ENCODE data around the gene TBC1D21. TPM values are rescaled to one million over a fixed set of nuclear protein-coding genes. Genes with fewer than 3 reads are reported as not detected.

TBC1D21 gene
- total RNA-seq, 1 donor from 2014 or later = not detected

DNA sequence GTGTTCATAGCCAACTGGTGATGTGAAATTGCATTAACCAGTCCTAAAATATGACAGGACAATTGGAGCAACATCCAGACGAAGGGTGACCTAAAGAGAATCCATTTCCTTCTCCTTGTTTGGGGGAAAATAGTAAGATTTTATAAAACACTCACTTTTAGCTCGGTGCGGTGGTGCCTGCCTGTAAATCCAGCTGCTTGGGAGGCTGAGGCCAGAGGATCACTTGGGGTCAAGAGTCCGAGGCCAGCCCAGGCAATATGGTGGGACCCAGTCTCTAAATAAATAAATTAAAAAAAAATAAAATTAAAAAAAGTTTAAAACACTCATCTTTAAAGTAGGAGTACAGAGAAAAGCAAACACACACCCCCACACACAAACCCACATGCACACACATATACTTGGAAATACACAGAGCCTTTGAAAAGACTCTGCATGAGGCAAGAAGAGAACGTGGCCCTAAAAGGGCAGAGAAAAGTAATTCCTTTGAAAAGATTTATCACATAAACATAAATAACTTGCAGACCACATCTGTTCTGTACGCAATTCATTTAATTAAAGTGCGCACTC, 38.7 kb downstream of the TBC1D21 start:
- H4K20me1 ChIP-seq (ENCODE audit: low read depth) = no peaks in the 10 kb centered on the region
- no peaks in the 10 kb centered on the region for H3K27me3 ChIP-seq
- H2AFZ ChIP-seq (replicated peaks) = no peak overlapping the region
- H3K4me3 ChIP-seq = no peak overlapping the region
- DNase-seq (ENCODE audit: low spot score) = no peak
- no peaks in the 10 kb centered on the region for H3K4me1 ChIP-seq
- H3K27ac ChIP-seq = no peak overlapping the region
- H3K9me3 Mint-ChIP-seq = peaks cover 6% of the 10 kb centered on the region
- no peaks in the 10 kb centered on the region for H3K36me3 ChIP-seq
- peaks cover 3% of the 10 kb centered on the region for H3F3A ChIP-seq (ENCODE audit: low read depth)
- peaks cover 8% of the 10 kb centered on the region for H3K27me3 Mint-ChIP-seq (ENCODE audit: insufficient read depth, low read depth)
- H3K27ac Mint-ChIP-seq = no peak overlapping the region
- H3K4me3 Mint-ChIP-seq = no peak overlapping the region
- TF ChIP-seq EZH2phosphoT487 (IDR thresholded peaks at IDR 0.05) = no peak
- no peak for TF ChIP-seq EZH2 (IDR thresholded peaks at IDR 0.05)
- TF ChIP-seq, protein P1, sequence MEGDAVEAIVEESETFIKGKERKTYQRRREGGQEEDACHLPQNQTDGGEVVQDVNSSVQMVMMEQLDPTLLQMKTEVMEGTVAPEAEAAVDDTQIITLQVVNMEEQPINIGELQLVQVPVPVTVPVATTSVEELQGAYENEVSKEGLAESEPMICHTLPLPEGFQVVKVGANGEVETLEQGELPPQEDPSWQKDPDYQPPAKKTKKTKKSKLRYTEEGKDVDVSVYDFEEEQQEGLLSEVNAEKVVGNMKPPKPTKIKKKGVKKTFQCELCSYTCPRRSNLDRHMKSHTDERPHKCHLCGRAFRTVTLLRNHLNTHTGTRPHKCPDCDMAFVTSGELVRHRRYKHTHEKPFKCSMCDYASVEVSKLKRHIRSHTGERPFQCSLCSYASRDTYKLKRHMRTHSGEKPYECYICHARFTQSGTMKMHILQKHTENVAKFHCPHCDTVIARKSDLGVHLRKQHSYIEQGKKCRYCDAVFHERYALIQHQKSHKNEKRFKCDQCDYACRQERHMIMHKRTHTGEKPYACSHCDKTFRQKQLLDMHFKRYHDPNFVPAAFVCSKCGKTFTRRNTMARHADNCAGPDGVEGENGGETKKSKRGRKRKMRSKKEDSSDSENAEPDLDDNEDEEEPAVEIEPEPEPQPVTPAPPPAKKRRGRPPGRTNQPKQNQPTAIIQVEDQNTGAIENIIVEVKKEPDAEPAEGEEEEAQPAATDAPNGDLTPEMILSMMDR (IDR thresholded peaks at IDR 0.05) = no peak
- H3K36me3 Mint-ChIP-seq = no peaks in the 10 kb centered on the region
- no peak overlapping the region for H3K9ac ChIP-seq
- no peak overlapping the region for H3K4me2 ChIP-seq
- no peaks in the 10 kb centered on the region for H3K9me3 ChIP-seq (ENCODE audit: low read depth)
- no peaks in the 10 kb centered on the region for H3K79me2 ChIP-seq (ENCODE audit: low read depth)
- H3K4me1 Mint-ChIP-seq = peaks cover 23% of the 10 kb centered on the region

- H3K9me3 ChIP-seq (ENCODE audit: low read depth) = peaks cover 9% of the 10 kb centered on the region
- Mint-ChIP-seq H3K9me3 (peaks cover 22% of the 10 kb centered on the region), H3K4me3 (no peak overlapping the region), H3K27ac (no peak overlapping the region), H3K36me3 (peaks cover 4% of the 10 kb centered on the region), H3K4me1 (peaks cover 21% of the 10 kb centered on the region), H3K27me3 (ENCODE audit: insufficient read depth, low read depth) (peaks cover 2% of the 10 kb centered on the region)
- H3F3A ChIP-seq (ENCODE audit: low read depth) = peaks cover 3% of the 10 kb centered on the region
- no peaks in the 10 kb centered on the region for H3K36me3 ChIP-seq
- no peak overlapping the region for H3K4me3 ChIP-seq
- H3K27me3 ChIP-seq = no peaks in the 10 kb centered on the region
- no peaks in the 10 kb centered on the region for H3K79me2 ChIP-seq (ENCODE audit: low read depth)
- no peak overlapping the region for H3K4me2 ChIP-seq
- no peaks in the 10 kb centered on the region for H3K4me1 ChIP-seq
- H3K9ac ChIP-seq = no peak overlapping the region
- H4K20me1 ChIP-seq (ENCODE audit: low read depth) = no peaks in the 10 kb centered on the region
- DNase-seq (ENCODE audit: low spot score) = no peak
- TF ChIP-seq, protein P1 (IDR thresholded peaks at IDR 0.05) = no peak
- TF ChIP-seq EZH2phosphoT487 (IDR thresholded peaks at IDR 0.05) (no peak), EZH2 (IDR thresholded peaks at IDR 0.05) (no peak)
- no peak overlapping the region for H2AFZ ChIP-seq (replicated peaks)
- no peak overlapping the region for H3K27ac ChIP-seq
Observed at GRCh38 chr15:73914145-73914544, 40.8 kb downstream of the TBC1D21 start.

DNA sequence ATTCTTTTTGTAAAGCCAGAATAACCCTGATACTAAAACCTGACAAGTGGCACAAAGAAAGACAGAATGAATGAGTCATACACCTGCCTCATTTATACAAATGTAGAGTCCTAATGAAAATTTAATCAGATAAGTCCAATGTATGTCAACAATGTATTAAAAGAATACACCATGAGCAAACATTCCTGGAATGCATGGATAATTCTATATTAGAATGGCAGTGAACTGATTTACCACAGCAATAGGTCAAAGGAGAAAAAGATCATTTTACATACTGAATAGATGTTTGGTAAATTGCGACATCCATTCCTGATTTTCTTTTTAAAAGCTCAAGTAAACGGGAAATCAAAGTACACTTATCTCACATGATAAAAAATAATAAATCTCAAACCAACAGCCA, 41.7 kb downstream of the TBC1D21 start:
- Histone ChIP-seq H3K4me1 (no peaks in the 10 kb centered on the region), H3K36me3 (no peaks in the 10 kb centered on the region), H3K9ac (no peak overlapping the region), H4K20me1 (ENCODE audit: low read depth) (no peaks in the 10 kb centered on the region), H3K9me3 (ENCODE audit: low read depth) (peaks cover 9% of the 10 kb centered on the region), H3K79me2 (ENCODE audit: low read depth) (no peaks in the 10 kb centered on the region), H2AFZ (replicated peaks) (no peak overlapping the region), H3K4me3 (no peak overlapping the region), H3K27ac (no peak overlapping the region), H3F3A (ENCODE audit: low read depth) (peaks cover 3% of the 10 kb centered on the region), H3K27me3 (no peaks in the 10 kb centered on the region), H3K4me2 (no peak overlapping the region)
- DNase-seq (ENCODE audit: low spot score) = no peak
- Mint-ChIP-seq H3K27ac (no peak overlapping the region), H3K4me1 (peaks cover 21% of the 10 kb centered on the region), H3K27me3 (ENCODE audit: insufficient read depth, low read depth) (peaks cover 2% of the 10 kb centered on the region), H3K4me3 (no peak overlapping the region), H3K9me3 (peaks cover 22% of the 10 kb centered on the region), H3K36me3 (peaks cover 4% of the 10 kb centered on the region)
- TF ChIP-seq EZH2 (IDR thresholded peaks at IDR 0.05) (no peak), EZH2phosphoT487 (IDR thresholded peaks at IDR 0.05) (no peak)
- TF ChIP-seq, protein P1 (IDR thresholded peaks at IDR 0.05) = no peak

Data from neural progenitor cell (in vitro differentiated cells).